HAP-1 (cell line): ENCODE measurements around the gene HNRNPAB.
"Not testable (repeated sequence)": the region's sequence is repeated elsewhere in the genome, so short reads cannot be mapped to it uniquely, and the experiment has no call there.

ENCODE experiments used
- DNase-seq, 2 experiments: peaks; one replicate each; pipeline ENCODE4 v3.0.0-alpha.2; 2016 to 2020; ENCODE audit warnings: low spot score in 2 of 2
- H3K27me3 ChIP-seq: fragments of 250-450 bp; sonication (Bioruptor Pico); 2 replicates; pipeline ENCODE4 v1.5.1; 2020; ENCODE audit warnings: low read depth, mild to moderate bottlenecking, moderate library complexity
- H3K36me3 ChIP-seq: fragments of 250-450 bp; sonication (Bioruptor Pico); replicated peaks from 2 replicates; pipeline ENCODE4 v1.5.1; 2020; ENCODE audit warnings: mild to moderate bottlenecking
- H3K4me1 ChIP-seq: fragments of 250-450 bp; sonication (Bioruptor Pico); 2 replicates; pipeline ENCODE4 v1.5.1; 2020; ENCODE audit warnings: mild to moderate bottlenecking
- H3K4me3 ChIP-seq: fragments of 250-450 bp; sonication (Bioruptor Pico); 2 replicates; pipeline ENCODE4 v1.5.1; 2020; ENCODE audit warnings: mild to moderate bottlenecking, moderate library complexity
- H3K9me3 ChIP-seq: fragments of 250-450 bp; sonication (Bioruptor Pico); 2 replicates; pipeline ENCODE4 v1.5.1; 2020; ENCODE audit warnings: mild to moderate bottlenecking, moderate library complexity
- in situ Hi-C: fragments of 300-500 bp; cut with MboI; formaldehyde crosslinking; loops from 3 replicates; pipeline ENCODE4 v1.14.3; 2020; ENCODE audit warnings: low sequenced_read_pairs, inconsistent platforms, mixed read lengths

Gene HNRNPAB

DNA sequence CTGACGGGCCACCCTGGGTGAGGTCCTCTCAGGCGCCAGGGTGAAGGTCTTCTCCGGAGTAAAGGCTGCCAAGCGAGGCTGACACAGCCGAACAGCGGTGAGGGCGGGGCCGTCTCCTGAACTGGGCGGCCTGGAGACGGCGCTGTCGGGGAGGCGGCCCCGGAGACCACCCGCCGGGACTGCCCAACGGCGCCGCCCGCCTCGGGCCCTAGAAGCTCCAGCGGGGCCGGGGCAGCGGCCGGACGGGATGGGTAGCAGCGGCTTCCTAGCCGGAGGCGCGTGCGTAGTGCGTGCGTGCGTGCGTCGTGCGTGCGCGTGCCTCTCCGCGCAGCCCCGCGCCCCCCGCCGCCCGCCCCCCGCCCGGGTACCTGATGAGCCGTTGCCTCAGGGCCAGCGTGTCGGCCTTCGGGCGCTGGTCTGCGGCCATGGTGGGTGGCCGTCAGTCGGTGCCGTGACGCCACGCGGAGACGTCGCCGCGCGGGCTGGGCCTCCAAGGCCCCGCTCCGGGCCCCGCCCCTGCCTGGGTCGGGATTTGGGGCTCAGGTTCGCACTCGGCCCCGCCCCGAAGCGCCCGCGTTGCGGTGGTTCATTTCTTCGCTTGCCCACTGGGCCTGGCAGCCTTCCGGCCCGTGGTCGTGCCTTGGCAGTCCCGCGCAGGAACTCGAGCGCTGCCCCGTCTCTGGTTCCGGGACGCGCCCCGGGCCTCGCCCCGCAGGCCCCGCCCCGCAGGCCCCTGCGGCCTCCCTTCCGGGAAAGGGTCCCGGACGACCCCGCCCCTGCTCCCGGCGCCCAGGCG lies 28.0 kb downstream of the HNRNPAB start, which contains the start of gene PHYKPL:
Gene PHYKPL (minus strand): TSS at position 679 of the 796 bp plus-strand sequence. CDS start 252 bp downstream, at position 427.
- Histone ChIP-seq H3K4me1 (peaks cover 8% of the 10 kb centered on the region), H3K9me3 (no peaks in the 10 kb centered on the region), H3K4me3 (peak within 1 kb of the TSS; percentile 73), H3K36me3 (peaks cover 45% of the 10 kb centered on the region), H3K27me3 (no peaks in the 10 kb centered on the region)
- in situ Hi-C loops, result no loop called here
- DNase-seq, result peak; percentile 59 to 80

DNA sequence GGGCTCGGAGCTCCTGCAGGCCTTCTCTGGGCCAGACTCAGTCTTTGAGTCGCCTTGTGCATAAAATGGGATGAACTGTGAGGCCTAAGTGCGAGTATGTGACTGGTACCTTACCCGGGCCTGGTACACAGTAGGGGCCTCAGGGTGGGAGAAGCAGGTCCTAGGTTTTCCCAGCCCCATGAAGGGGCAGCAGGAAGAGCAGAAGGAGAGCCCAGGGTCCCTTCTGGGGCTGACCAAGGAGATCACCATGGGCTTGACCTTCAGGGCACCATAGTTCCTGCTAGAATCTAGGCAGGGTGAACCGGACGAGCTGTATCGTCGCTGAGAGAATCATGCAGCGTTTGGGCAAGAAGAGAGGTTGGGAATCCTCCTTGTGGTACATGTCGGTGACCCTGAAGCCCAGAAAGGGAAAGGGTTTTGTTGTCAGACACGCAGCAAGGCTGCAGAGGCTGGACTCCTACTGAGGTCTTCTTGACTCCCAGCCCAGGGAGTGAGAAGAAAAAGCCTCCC lies 28.6 kb downstream of the HNRNPAB start:
- DNase-seq, result no peak
- H3K27me3 ChIP-seq, result no peaks in the 10 kb centered on the region
- peaks cover 8% of the 10 kb centered on the region for H3K4me1 ChIP-seq
- in situ Hi-C loops, result no loop called here
- H3K4me3 ChIP-seq, result peak overlapping the region; percentile 73
- no peaks in the 10 kb centered on the region for H3K9me3 ChIP-seq
- H3K36me3 ChIP-seq, result peaks cover 39% of the 10 kb centered on the region

- H3K4me1 ChIP-seq, result peaks cover 8% of the 10 kb centered on the region
- DNase-seq, result no peak
- no peaks in the 10 kb centered on the region for H3K9me3 ChIP-seq
- in situ Hi-C loops, result no loop called here
- no peaks in the 10 kb centered on the region for H3K27me3 ChIP-seq
- peaks cover 26% of the 10 kb centered on the region for H3K36me3 ChIP-seq
- H3K4me3 ChIP-seq, result no peak overlapping the region
Measured at GRCh38 chr5:178234121-178234749, 29.9 kb downstream of the HNRNPAB start.

- Histone ChIP-seq H3K4me3 (no peak overlapping the region), H3K36me3 (peaks cover 19% of the 10 kb centered on the region), H3K27me3 (no peaks in the 10 kb centered on the region), H3K9me3 (no peaks in the 10 kb centered on the region), H3K4me1 (peaks cover 8% of the 10 kb centered on the region)
- DNase-seq, result peak; percentile 47 to 87
- in situ Hi-C loops, result no loop called here
Measured at GRCh38 chr5:178234750-178235587, 30.6 kb downstream of the HNRNPAB start.

GRCh38 chr5:178235588-178235974 lies 31.2 kb downstream of the HNRNPAB start:
- Histone ChIP-seq H3K27me3 (no peaks in the 10 kb centered on the region), H3K4me3 (no peak overlapping the region), H3K4me1 (peaks cover 5% of the 10 kb centered on the region), H3K9me3 (no peaks in the 10 kb centered on the region), H3K36me3 (peaks cover 13% of the 10 kb centered on the region)
- in situ Hi-C loops, result no loop called here
- DNase-seq, result no peak

GRCh38 chr5:178236126-178236525 lies 31.8 kb downstream of the HNRNPAB start:
- DNase-seq, result no peak
- in situ Hi-C loops, result no loop called here
- Histone ChIP-seq H3K27me3 (no peaks in the 10 kb centered on the region), H3K9me3 (no peaks in the 10 kb centered on the region), H3K36me3 (peaks cover 7% of the 10 kb centered on the region), H3K4me3 (no peak overlapping the region), H3K4me1 (no peaks in the 10 kb centered on the region; the same call in 1 of the 2 replicates)

- Histone ChIP-seq H3K36me3 (peaks cover 2% of the 10 kb centered on the region; the same call in 1 of the 2 replicates), H3K27me3 (no peaks in the 10 kb centered on the region), H3K9me3 (no peaks in the 10 kb centered on the region), H3K4me1 (no peaks in the 10 kb centered on the region), H3K4me3 (no peak overlapping the region)
- in situ Hi-C loops, result no loop called here
- DNase-seq, result no peak
Measured at GRCh38 chr5:178236679-178237078, 32.3 kb downstream of the HNRNPAB start.

DNA sequence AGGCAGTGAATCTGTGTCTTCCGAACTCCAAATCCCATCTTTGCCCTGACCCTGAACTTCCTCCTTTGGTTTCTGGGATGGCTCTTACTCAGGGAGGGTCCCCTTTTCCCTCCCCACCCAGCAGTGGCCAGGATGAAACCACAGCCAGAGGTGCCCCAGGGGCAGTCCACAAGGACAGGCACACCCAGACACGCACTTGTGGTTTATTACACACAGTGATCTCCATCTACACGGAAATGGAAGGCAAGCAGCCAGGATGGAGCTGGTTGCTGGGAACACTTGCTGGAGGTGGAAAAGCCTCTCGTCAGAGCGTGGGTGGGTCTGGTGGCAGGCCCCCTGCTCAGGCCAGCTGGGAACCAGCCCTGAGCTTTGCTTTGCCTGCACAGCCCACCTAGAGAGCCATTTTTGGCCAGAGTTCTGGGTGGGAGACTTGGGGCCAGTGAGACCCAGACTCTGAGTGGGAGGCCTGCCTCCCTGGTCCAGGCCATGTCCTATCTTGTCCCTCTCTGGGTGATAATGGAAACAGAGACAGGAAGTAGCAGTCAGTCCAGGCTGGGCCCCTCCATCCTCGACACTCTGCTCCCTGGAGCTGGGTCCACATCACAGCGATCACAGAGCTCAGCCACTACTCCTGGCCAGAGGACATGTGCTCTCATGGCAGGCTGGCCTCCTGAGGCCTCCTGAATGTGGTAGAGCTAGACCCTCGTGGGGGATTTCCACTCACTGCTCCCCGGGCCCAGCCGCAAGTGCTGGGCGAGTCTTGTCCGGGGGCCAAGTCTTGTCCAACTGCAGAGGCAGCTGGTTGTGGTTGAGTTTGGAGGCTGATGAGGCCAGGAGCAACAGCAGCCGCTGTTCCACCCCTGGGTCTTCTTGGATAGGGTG lies 33.3 kb downstream of the HNRNPAB start:
- no peak for DNase-seq
- H3K27me3 ChIP-seq, result no peaks in the 10 kb centered on the region
- H3K36me3 ChIP-seq, result no peaks in the 10 kb centered on the region
- H3K9me3 ChIP-seq, result no peaks in the 10 kb centered on the region
- in situ Hi-C loops, result no loop called here
- H3K4me3 ChIP-seq, result no peak overlapping the region
- H3K4me1 ChIP-seq, result no peaks in the 10 kb centered on the region

- H3K36me3 ChIP-seq, result no peaks in the 10 kb centered on the region
- no peak for DNase-seq
- H3K27me3 ChIP-seq, result no peaks in the 10 kb centered on the region
- in situ Hi-C loops, result no loop called here
- H3K9me3 ChIP-seq, result no peaks in the 10 kb centered on the region
- H3K4me3 ChIP-seq, result no peak overlapping the region
- H3K4me1 ChIP-seq, result no peaks in the 10 kb centered on the region
Measured at GRCh38 chr5:178238313-178238635, 33.9 kb downstream of the HNRNPAB start.

DNA sequence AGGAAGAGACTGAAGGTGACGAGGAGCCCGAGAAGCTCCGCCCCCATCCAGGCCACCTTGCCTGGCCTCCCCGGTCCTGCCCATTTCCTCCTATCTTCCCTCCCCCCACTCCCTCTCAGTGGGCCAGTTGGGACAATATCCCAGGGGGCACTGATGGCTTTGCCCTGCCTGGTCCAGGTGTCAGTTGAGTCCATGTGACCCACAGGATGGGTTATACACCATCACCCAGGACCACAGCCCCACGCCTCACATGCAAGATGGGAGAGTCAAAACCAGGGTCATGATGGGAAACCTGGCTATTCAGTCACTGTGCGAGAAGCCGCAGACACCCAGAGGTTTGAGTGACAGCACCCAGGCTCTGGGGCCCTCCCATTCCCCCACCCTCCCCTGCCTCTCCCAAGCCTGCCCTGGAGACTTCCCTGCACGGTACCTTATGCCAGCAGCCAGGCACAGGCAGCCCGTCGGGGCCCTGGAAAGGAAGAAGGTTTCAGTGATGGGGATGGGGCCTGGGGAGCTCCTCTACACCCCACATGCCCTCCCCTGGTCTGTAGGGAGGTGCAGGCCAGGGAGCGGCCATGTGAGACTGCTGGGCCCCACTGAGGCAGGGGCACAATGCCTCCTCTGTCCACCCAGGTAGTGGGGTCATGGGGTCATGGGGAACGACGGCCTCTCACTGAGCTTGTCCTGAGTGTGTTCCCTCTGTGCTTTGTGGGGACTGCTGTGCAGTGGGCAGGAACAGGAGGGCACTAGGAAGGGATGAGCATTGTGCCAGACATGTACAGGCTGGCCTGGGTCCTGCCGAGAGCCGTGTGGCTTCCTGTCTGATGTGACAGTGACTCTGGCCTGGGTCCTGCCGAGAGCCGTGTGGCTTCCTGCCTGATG lies 34.6 kb downstream of the HNRNPAB start:
- Histone ChIP-seq H3K27me3 (no peaks in the 10 kb centered on the region), H3K9me3 (no peaks in the 10 kb centered on the region), H3K36me3 (no peaks in the 10 kb centered on the region), H3K4me3 (no peak overlapping the region), H3K4me1 (no peaks in the 10 kb centered on the region)
- in situ Hi-C loops, result no loop called here
- DNase-seq, result no peak

- in situ Hi-C loops, H3K9me3 ChIP-seq, H3K4me1 ChIP-seq, H3K36me3 ChIP-seq, DNase-seq, H3K4me3 ChIP-seq, H3K27me3 ChIP-seq: not testable (repeated sequence)
Measured at GRCh38 chr5:178239626-178240301, 35.4 kb downstream of the HNRNPAB start.

- Histone ChIP-seq H3K9me3 (no peaks in the 10 kb centered on the region), H3K36me3 (no peaks in the 10 kb centered on the region), H3K27me3 (no peaks in the 10 kb centered on the region), H3K4me3 (no peak overlapping the region), H3K4me1 (no peaks in the 10 kb centered on the region)
- in situ Hi-C loops, result no loop called here
- no peak for DNase-seq
Measured at GRCh38 chr5:178240341-178240741, 36.0 kb downstream of the HNRNPAB start.
